Gastroesophageal sphincter (tissue), 3 donors: ENCODE results near the gene AGPAT1.

Experiments used
- CTCF ChIP-seq, 4 experiments: fragments of 200-600 bp in 2 of 4; fragments of 450-650 bp in 2 of 4; sonication (generic) in 1 of 4; IDR thresholded peaks; one replicate each; pipeline ENCODE4 v1.5.1; 2017 to 2019; ENCODE audit warnings: antibody characterized with exemption in 4 of 4, mild to moderate bottlenecking in 2 of 4, moderate library complexity in 2 of 4
- EP300 ChIP-seq: sonication (generic); formaldehyde crosslinking; IDR thresholded peaks from one replicate; pipeline ENCODE4 v1.6.1; 2017; ENCODE audit warnings: antibody characterized with exemption, mild to moderate bottlenecking

- no peak for TF ChIP-seq CTCF (IDR thresholded peaks at IDR 0.05)
- no peak for TF ChIP-seq EP300
Observed at GRCh38 chr6:32123681-32124080, 52.2 kb downstream of the AGPAT1 start.
